VCaP (cell line): ENCODE results near the gene EDNRB.

Experiments
- H3K27ac ChIP-seq: fragments of 450-650 bp; 2 replicates; pipeline ENCODE4 v1.5.1; 2017
- TF ChIP-seq, protein P1 (sequence below): fragments of 450-650 bp; conservative IDR thresholded peaks from 2 replicates; pipeline ENCODE4 v1.5.1; 2017; ENCODE audit warnings: mild to moderate bottlenecking, moderate library complexity

EDNRB gene

DNA sequence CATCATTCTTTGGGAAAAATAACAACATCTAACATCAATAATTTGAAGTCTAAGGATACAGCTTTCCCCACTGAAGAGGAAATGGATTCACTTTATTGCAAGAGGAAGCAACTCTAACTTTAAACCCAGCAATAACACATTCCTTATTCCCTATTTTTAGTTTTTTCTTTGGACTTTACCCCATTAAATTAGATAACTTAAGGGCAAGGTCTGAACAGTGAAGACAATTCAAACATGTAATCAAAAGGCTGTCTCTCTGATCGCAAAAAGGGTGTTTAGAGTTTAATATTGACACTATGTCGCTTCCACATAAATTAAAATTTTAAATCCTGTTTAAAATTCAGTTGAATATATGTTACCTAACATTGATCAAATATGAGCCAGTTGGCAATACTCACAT lies 10.1 kb downstream of the EDNRB start:
- TF ChIP-seq, protein P1, sequence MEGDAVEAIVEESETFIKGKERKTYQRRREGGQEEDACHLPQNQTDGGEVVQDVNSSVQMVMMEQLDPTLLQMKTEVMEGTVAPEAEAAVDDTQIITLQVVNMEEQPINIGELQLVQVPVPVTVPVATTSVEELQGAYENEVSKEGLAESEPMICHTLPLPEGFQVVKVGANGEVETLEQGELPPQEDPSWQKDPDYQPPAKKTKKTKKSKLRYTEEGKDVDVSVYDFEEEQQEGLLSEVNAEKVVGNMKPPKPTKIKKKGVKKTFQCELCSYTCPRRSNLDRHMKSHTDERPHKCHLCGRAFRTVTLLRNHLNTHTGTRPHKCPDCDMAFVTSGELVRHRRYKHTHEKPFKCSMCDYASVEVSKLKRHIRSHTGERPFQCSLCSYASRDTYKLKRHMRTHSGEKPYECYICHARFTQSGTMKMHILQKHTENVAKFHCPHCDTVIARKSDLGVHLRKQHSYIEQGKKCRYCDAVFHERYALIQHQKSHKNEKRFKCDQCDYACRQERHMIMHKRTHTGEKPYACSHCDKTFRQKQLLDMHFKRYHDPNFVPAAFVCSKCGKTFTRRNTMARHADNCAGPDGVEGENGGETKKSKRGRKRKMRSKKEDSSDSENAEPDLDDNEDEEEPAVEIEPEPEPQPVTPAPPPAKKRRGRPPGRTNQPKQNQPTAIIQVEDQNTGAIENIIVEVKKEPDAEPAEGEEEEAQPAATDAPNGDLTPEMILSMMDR: no peak
- no peak overlapping the region for H3K27ac ChIP-seq

DNA sequence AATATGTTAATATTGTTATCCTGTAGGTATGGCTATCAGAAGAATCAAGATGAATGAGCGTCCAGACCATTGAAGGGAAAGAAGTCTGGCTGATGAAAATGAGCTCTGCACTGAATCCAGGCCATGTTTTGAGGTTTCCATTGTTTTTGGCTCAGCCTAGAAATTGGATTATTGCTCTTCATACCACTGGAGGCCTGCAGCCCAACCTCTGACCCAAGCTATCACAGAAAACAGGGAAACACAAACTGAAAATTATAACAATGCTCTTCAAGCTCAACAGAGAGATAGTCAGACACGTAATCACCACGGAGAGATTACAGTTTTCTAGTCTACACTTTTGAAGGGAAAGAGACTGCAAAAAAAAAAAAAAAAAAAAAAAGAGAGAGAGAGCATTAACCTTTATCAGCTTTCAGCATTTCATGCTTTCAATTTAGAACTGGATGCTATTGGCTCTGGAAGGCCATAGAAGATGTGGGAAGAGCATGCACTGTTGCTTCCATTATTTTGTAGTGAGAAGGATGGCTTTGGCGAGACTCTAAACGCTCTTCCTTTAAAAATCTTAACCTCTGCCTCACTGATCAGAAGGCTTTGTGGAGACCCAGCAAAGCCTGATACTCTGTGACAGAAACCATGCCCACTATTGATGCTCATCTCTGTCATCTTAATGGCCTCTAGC lies 10.8 kb downstream of the EDNRB start:
- H3K27ac ChIP-seq: no peak overlapping the region
- TF ChIP-seq, protein P1: no peak

DNA sequence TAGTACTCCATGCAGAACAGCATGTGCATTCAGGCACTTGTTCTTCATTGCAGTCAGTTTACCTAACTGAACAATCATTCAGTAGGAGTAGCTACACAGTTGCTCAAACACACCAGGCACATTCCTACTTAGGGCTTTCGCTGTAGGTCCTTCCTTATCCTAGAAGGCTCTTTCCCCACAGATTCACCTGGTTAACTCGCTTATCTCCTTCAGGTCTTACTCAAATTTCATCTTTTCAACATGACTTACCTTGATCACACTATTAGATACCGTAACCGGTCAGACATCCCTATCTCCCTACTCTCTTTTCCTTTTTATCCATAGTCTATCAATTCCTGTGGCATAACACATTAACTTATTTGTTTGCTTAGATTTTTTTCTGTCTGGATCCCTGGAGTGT lies 14.6 kb downstream of the EDNRB start:
- H3K27ac ChIP-seq: no peak overlapping the region
- TF ChIP-seq, protein P1: no peak

DNA sequence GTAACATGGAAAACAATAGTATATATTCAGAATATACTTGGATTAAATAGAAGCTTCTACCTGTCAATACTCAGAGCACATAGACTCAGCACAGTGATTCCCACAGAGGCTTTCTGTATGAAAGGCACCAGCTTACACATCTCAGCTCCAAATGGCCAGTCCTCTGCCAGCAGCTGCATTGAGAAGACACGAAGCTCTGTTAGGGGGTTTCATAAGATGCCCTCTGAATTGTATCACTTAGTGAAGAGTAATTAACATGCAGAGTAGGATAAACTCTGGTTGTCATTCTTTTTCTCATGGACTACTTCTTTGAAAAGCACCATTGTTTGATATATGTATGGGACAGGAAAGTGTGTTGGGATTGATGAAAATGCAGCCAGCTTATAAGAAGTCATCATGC lies 15.2 kb downstream of the EDNRB start:
- H3K27ac ChIP-seq: no peak overlapping the region
- TF ChIP-seq, protein P1: no peak

DNA sequence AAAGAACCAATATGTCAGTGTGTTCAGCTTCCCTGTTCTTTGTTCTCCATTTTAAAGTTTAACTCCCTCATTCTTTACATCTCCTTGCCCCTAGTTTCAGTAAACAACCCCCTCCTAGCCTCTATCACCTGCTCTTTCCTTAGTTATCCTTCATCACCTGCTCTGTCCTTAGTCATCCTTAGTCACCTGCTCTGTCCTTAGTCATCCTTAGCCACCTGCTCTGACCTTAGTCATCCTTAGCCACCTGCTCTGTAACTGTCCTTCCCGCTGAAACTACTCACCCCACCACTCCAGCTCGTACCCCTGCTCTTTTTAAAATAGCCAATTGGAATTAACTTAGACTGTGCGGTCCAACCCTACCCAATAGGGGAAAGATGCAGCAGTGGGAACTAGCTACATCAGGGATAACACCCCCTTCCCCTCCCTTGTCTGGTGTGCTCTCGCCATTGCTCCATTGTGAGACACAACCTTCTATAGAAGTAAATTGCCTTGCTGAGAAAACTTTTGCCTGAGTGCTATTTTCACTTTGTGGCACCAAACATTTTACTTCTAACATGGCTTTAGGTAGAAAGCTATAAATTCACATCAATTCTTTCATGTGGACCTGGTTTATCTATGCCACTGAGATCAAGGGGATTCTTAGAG lies 16.2 kb downstream of the EDNRB start:
- TF ChIP-seq, protein P1: no peak

DNA sequence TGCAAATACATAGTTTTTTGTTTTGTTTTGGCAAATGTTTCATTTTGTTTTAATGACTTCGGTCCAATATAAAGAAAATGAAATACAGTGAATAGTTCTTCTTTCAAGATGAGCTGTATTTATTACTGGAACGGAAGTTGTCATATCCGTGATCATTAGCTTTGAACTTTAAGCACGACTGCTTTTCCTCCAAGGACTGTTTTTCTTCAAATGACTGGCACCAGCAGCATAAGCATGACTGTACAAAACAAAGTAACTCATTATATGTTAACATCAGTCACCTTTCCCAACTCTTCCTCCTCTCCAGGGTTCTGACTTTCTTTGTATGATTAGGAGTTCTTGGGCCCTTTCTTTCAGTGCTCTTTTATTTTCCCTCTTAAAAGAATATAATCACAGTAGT lies 20.5 kb downstream of the EDNRB start:
- TF ChIP-seq, protein P1: no peak
- H3K27ac ChIP-seq: no peak overlapping the region; the same call in 1 of the 2 replicates

More for the DNA sequence above, 16.2 kb downstream of the EDNRB start:
- H3K27ac ChIP-seq: no peak overlapping the region

DNA sequence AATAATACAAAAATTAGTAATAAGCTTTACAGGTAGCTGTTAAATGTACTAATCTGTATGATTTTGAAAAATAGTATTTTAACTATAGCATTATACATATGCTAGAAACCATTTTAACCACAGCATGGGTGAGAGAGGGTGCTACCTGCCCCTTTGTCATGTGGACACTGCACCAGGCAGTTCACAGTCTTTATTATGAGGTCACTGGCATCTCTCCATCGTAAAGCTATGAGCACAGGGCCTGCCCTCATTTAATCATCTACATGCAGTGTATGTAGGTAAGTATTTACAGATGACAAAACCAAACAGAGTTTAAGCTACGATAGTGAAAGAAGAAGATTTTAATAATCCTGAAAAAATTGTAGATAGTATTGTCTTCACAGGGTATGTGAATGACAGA lies 21.7 kb downstream of the EDNRB start:
- no peak overlapping the region for H3K27ac ChIP-seq

More for the DNA sequence above, 21.7 kb downstream of the EDNRB start:
- TF ChIP-seq, protein P1: no peak
